ENCODE measurements around the gene ASB9.

The ASB9 gene

DNA sequence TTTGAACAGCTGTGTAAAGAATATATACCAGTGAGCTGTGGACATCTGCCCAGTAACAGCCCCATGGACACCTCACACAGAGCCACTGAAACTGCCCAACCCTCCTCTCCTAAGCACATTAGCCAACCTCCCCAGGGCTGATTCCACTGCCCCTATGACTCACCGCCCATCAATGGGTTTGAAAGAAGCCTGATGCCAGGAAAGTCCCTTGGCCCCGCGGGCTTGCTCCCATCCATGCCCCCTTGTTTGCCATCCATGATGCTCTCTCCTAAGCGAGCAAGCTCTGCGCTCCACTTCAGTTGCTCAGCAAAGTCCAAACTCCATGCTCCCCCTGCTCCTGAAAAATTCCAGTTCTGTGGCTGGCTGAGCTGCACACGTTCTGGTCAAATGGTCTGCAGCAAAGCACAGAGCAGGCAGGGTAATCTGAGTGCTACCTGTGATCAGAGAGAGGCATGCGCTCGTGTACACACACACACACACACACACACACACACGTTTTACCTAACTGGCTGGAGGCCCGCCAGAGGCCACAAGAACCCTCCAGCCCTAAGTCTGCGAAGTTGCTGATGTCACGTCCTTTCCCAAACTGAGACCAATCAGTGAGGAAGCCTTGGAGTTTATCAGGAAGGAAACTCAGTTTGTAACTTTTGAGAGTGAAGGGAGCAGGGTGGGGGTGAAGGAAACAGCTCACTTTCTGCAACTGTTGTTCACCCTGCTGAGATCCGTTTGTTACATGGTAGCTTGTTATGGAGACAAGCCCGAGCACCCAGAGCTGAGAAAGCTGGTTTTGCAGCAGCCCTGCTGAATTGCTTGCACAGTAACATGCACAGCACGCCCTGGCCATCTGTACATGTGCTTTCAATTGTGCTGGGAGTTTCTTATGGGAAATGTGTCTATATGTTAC, at the start of gene ASB9:
ASB9 (minus strand) TSS at position 466 of the 904 bp plus-strand sequence; CDS start at position 257, 209 bp downstream.
- TF ChIP-seq, protein P1, sequence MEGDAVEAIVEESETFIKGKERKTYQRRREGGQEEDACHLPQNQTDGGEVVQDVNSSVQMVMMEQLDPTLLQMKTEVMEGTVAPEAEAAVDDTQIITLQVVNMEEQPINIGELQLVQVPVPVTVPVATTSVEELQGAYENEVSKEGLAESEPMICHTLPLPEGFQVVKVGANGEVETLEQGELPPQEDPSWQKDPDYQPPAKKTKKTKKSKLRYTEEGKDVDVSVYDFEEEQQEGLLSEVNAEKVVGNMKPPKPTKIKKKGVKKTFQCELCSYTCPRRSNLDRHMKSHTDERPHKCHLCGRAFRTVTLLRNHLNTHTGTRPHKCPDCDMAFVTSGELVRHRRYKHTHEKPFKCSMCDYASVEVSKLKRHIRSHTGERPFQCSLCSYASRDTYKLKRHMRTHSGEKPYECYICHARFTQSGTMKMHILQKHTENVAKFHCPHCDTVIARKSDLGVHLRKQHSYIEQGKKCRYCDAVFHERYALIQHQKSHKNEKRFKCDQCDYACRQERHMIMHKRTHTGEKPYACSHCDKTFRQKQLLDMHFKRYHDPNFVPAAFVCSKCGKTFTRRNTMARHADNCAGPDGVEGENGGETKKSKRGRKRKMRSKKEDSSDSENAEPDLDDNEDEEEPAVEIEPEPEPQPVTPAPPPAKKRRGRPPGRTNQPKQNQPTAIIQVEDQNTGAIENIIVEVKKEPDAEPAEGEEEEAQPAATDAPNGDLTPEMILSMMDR (IDR thresholded peaks at IDR 0.05): no peak

DNA sequence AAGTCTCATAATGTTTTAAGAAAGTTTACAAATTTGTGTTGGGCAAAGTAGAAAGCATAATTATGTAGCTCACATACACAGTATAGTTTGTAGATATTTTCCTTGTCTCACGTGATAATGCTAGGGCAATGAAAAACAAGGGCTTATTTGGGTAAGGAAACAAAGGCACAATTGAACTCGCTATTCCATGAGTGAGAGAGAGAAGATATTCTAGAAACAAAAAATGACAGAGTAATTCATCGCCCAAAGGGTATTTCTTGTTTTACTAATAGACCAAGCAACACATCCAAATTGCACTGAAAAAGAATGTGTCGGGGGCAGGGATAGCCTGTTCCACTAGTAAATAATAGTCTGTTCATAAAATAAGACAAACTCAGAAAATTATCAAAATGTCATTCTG, 49.2 kb upstream of the ASB9 start:
- TF ChIP-seq, protein P1 (IDR thresholded peaks at IDR 0.05): no peak

- TF ChIP-seq, protein P1 (IDR thresholded peaks at IDR 0.05): no peak
These were observed 45.6 kb upstream of the ASB9 start, which contains the start of gene ASB11 for GRCh38 chrX:15315509-15315908. Gene ASB11, minus strand, starts transcription at chrX:15315640. Its CDS starts 35 bp downstream, at chrX:15315605.

DNA sequence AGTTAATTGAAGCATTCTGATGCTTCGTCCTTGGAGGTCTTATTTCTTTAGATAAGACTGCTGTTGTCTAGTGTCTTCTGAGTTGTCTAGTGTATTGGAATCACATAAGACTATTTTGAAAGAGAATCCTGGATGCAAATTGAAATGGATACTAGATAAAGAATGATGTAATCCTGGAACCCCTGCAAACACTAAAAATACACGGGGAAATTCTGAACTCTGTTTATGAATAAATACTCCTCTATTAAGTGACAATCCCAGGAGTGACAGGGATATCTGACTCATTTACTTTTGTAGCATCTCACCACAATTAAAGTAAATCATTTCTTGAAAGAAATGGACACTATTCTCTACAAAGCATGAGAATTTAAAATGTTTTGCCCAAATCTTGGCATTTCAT, 44.6 kb upstream of the ASB9 start:
- TF ChIP-seq, protein P1 (IDR thresholded peaks at IDR 0.05): no peak

GRCh38 chrX:15311119-15311518, 41.2 kb upstream of the ASB9 start:
- TF ChIP-seq, protein P1 (IDR thresholded peaks at IDR 0.05): no peak

GRCh38 chrX:15310117-15310516, 40.2 kb upstream of the ASB9 start:
- TF ChIP-seq, protein P1 (IDR thresholded peaks at IDR 0.05): no peak

GRCh38 chrX:15301924-15302323, 32.0 kb upstream of the ASB9 start:
- TF ChIP-seq, protein P1 (IDR thresholded peaks at IDR 0.05): no peak

Data from LNCAP (cell line).